ENCODE data around the gene DMD. TPM values are rescaled to one million over a fixed set of nuclear protein-coding genes. Genes with fewer than 3 reads are reported as not detected.

The DMD gene
- total and polyA plus RNA-seq, 5 experiments from 2014 or later, result 0.26 to 0.91 TPM; not detected in 3

DNA sequence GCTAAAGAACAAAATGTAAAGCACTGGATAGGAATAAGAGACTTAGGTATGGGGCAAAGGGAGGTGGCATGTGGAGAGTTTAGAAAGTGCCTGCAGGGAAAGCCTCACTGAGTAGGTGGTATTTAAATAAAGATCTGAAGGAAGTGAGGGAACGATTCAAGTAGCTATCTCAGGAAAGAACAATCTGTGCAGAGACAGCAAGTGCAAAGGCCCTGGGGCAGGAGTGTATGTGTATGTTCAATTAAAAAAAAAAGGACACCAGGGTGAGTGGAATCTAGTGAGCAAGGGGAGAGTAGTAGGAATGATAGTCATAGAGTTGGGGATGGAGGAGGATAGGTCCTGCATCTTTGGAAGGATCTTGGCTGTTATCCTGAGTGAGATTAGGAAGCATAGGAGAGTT, 1359.6 kb downstream of the DMD start:
- H3K27ac Mint-ChIP-seq, result no peak overlapping the region
- peaks cover 0 to 2% (median 0%) of the 10 kb centered on the region in 9 donors for H3K9me3 Mint-ChIP-seq
- no peaks in the 10 kb centered on the region for H3K27me3 Mint-ChIP-seq
- no peak for ATAC-seq
- no peak overlapping the region for H3K4me3 Mint-ChIP-seq
- POLR2A ChIA-PET, result no interaction called here
- H3K36me3 Mint-ChIP-seq, result no peaks in the 10 kb centered on the region
- no peaks in the 10 kb centered on the region for H3K4me1 Mint-ChIP-seq
- no peak for DNase-seq

DNA sequence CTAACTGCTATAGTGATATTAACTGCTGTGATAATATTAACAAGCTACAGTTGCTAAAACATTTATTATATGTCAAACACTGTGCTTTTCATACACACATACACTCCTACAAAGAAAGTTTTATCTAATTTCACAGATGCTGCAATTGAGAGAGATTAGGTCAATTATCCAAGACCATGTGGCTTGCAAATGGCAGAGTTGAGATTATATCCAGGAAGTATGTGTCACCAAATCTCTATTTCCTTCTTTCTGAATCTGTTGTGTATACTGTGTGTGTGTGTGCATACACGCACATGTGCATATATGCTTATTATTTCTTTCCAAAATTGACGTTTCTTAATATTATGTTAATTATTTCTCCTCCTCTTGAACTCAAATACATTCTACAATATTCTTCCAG, 1363.6 kb downstream of the DMD start:
- no peaks in the 10 kb centered on the region for H3K36me3 Mint-ChIP-seq
- H3K4me1 Mint-ChIP-seq, result no peaks in the 10 kb centered on the region

GRCh38 chrX:31845003-31845402, 1366.3 kb downstream of the DMD start:
- POLR2A ChIA-PET, result no interaction called here
- no peak overlapping the region for H3K27ac Mint-ChIP-seq
- H3K9me3 Mint-ChIP-seq, result peaks cover 0 to 6% (median 0%) of the 10 kb centered on the region in 9 donors
- H3K4me3 Mint-ChIP-seq, result no peak overlapping the region
- no peaks in the 10 kb centered on the region for H3K36me3 Mint-ChIP-seq
- DNase-seq, result no peak
- H3K4me1 Mint-ChIP-seq, result no peaks in the 10 kb centered on the region
- no peak for ATAC-seq
- no peaks in the 10 kb centered on the region for H3K27me3 Mint-ChIP-seq

More for the DNA sequence above, 1363.6 kb downstream of the DMD start:
- Mint-ChIP-seq H3K27ac (no peak overlapping the region), H3K4me3 (no peak overlapping the region), H3K9me3 (peaks cover 0 to 4% (median 0%) of the 10 kb centered on the region in 9 donors), H3K27me3 (no peaks in the 10 kb centered on the region)
- no peak for DNase-seq
- POLR2A ChIA-PET, result no interaction called here
- ATAC-seq, result no peak

GRCh38 chrX:31838617-31839016, 1372.7 kb downstream of the DMD start:
- POLR2A ChIA-PET, result no interaction called here
- no peaks in the 10 kb centered on the region for H3K27me3 Mint-ChIP-seq

GRCh38 chrX:31837445-31838049, 1373.8 kb downstream of the DMD start:
- Mint-ChIP-seq H3K4me3 (no peak overlapping the region), H3K36me3 (no peaks in the 10 kb centered on the region), H3K4me1 (no peaks in the 10 kb centered on the region), H3K9me3 (peaks cover 0 to 7% (median 0%) of the 10 kb centered on the region in 9 donors), H3K27ac (no peak overlapping the region), H3K27me3 (no peaks in the 10 kb centered on the region)
- POLR2A ChIA-PET, result no interaction called here
- ATAC-seq, result no peak
- DNase-seq, result no peak

More at GRCh38 chrX:31838617-31839016, 1372.7 kb downstream of the DMD start:
- no peak overlapping the region for H3K27ac Mint-ChIP-seq
- no peaks in the 10 kb centered on the region for H3K36me3 Mint-ChIP-seq
- DNase-seq (no peak), ATAC-seq (no peak)
- no peak overlapping the region for H3K4me3 Mint-ChIP-seq
- H3K4me1 Mint-ChIP-seq, result no peaks in the 10 kb centered on the region
- peaks cover 0 to 7% (median 0%) of the 10 kb centered on the region in 9 donors for H3K9me3 Mint-ChIP-seq

DNA sequence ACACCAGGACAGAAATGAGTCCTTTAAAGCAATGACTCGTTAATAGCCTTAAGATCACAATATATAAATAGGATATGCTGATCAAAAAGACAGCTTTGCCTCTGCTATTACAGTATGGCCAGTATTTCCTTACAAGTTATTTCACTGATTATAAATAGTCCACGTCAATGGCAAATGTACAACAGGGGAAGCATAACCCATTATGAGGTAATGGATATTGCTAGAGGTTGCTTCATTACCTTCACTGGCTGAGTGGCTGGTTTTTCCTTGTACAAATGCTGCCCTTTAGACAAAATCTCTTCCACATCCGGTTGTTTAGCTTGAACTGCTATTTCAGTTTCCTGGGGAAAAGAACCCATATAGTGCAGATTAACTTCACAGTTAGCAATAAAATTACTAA, 1374.9 kb downstream of the DMD start:
- no peak for ATAC-seq
- H3K27ac Mint-ChIP-seq, result no peak overlapping the region
- H3K36me3 Mint-ChIP-seq, result no peaks in the 10 kb centered on the region
- H3K4me3 Mint-ChIP-seq, result no peak overlapping the region
- H3K27me3 Mint-ChIP-seq, result no peaks in the 10 kb centered on the region
- no peaks in the 10 kb centered on the region for H3K4me1 Mint-ChIP-seq
- no peak for DNase-seq
- H3K9me3 Mint-ChIP-seq, result peaks cover 0 to 7% (median 0%) of the 10 kb centered on the region in 9 donors
- POLR2A ChIA-PET, result no interaction called here

GRCh38 chrX:31832263-31832662, 1379.1 kb downstream of the DMD start:
- Mint-ChIP-seq H3K27me3 (no peaks in the 10 kb centered on the region), H3K27ac (no peak overlapping the region), H3K9me3 (peaks cover 0 to 14% (median 0%) of the 10 kb centered on the region in 9 donors), H3K36me3 (no peaks in the 10 kb centered on the region), H3K4me1 (no peaks in the 10 kb centered on the region), H3K4me3 (no peak overlapping the region)
- DNase-seq (no peak), ATAC-seq (no peak)
- POLR2A ChIA-PET, result no interaction called here

DNA sequence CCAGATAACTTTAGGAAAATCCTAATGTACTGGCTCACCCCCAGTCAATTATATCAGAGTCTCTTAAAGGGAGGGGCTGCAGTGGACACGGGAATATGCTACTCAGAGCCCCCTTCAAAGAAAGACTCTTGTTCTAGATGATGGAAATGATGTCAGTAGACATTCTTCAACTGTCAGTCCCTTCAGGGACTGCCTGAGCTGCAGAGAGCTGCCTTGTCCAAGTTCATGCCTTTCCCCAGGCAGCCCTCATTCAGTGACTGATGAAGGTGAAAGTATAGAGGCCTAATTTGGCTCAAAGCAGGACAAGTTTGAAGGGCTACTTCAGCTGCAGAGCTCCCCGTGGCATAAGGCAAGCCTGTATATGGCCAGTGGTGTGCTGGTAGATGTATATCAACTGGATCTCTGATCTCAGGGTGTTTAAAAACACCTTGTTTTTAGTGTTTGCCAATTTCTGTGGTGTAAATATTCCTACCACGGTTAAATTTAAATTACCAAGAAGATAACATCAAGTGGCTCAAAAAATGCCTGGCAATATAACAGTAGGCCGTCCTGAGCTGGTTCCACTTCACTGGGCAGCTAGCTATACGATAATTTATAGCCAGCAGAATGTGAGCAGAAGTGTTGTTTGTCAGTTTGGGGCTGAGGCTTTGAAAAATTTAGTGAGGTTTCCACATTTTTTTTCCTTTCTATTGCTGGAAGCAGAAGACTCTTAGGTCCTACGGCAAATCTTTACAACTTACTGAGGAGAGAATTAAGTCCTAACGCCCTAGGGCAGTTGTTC, 1390.7 kb downstream of the DMD start:
- Mint-ChIP-seq H3K9me3 (peaks cover 0 to 14% (median 0%) of the 10 kb centered on the region in 9 donors), H3K4me3 (no peak overlapping the region), H3K4me1 (no peaks in the 10 kb centered on the region), H3K36me3 (no peaks in the 10 kb centered on the region), H3K27ac (no peak overlapping the region), H3K27me3 (no peaks in the 10 kb centered on the region)
- POLR2A ChIA-PET, result no interaction called here
- DNase-seq, result no peak
- no peak for ATAC-seq

- POLR2A ChIA-PET, result no interaction called here
- no peak overlapping the region for H3K27ac Mint-ChIP-seq
Measured at GRCh38 chrX:31819455-31819854, 1391.9 kb downstream of the DMD start.

GRCh38 chrX:31811106-31811505, 1400.2 kb downstream of the DMD start:
- H3K27ac Mint-ChIP-seq, result no peak overlapping the region
- no peaks in the 10 kb centered on the region for H3K4me1 Mint-ChIP-seq
- no peak overlapping the region for H3K4me3 Mint-ChIP-seq

More at GRCh38 chrX:31819455-31819854, 1391.9 kb downstream of the DMD start:
- ATAC-seq (no peak), DNase-seq (no peak)
- Mint-ChIP-seq H3K36me3 (no peaks in the 10 kb centered on the region), H3K4me1 (no peaks in the 10 kb centered on the region), H3K4me3 (no peak overlapping the region), H3K27me3 (no peaks in the 10 kb centered on the region), H3K9me3 (peaks cover 0 to 10% (median 0%) of the 10 kb centered on the region in 9 donors)

GRCh38 chrX:31808357-31808756, 1403.0 kb downstream of the DMD start:
- DNase-seq, result no peak
- no peak overlapping the region for H3K27ac Mint-ChIP-seq

More at GRCh38 chrX:31811106-31811505, 1400.2 kb downstream of the DMD start:
- Mint-ChIP-seq H3K27me3 (no peaks in the 10 kb centered on the region), H3K36me3 (no peaks in the 10 kb centered on the region), H3K9me3 (peaks cover 0 to 18% (median 2%) of the 10 kb centered on the region in 9 donors)
- ATAC-seq, result no peak
- POLR2A ChIA-PET, result no interaction called here
- DNase-seq, result no peak

GRCh38 chrX:31807165-31807564, 1404.2 kb downstream of the DMD start:
- no peak overlapping the region for H3K27ac Mint-ChIP-seq
- ATAC-seq (no peak), DNase-seq (no peak)
- no peaks in the 10 kb centered on the region for H3K4me1 Mint-ChIP-seq
- H3K27me3 Mint-ChIP-seq, result no peaks in the 10 kb centered on the region
- POLR2A ChIA-PET, result no interaction called here
- peaks cover 0 to 20% (median 2%) of the 10 kb centered on the region in 9 donors for H3K9me3 Mint-ChIP-seq
- no peak overlapping the region for H3K4me3 Mint-ChIP-seq
- no peaks in the 10 kb centered on the region for H3K36me3 Mint-ChIP-seq

More at GRCh38 chrX:31808357-31808756, 1403.0 kb downstream of the DMD start:
- Mint-ChIP-seq H3K36me3 (no peaks in the 10 kb centered on the region), H3K4me1 (no peaks in the 10 kb centered on the region), H3K9me3 (peaks cover 0 to 28% (median 2%) of the 10 kb centered on the region in 9 donors), H3K4me3 (no peak overlapping the region), H3K27me3 (no peaks in the 10 kb centered on the region)
- POLR2A ChIA-PET, result no interaction called here
- no peak for ATAC-seq

- Mint-ChIP-seq H3K36me3 (no peaks in the 10 kb centered on the region), H3K27ac (no peak overlapping the region), H3K9me3 (peaks cover 0 to 23% (median 2%) of the 10 kb centered on the region in 9 donors), H3K27me3 (no peaks in the 10 kb centered on the region), H3K4me3 (no peak overlapping the region), H3K4me1 (no peaks in the 10 kb centered on the region)
- ATAC-seq (no peak), DNase-seq (no peak)
- POLR2A ChIA-PET, result no interaction called here
Measured at GRCh38 chrX:31805781-31806180, 1405.6 kb downstream of the DMD start.

All from naive thymus-derived CD8-positive, alpha-beta T cell (primary cell).